CD14-positive monocyte (primary cell): ENCODE data around the gene ITGAX. TPM values are rescaled to one million over a fixed set of nuclear protein-coding genes. Genes with fewer than 3 reads are reported as not detected.

Source experiments
- DNase-seq, 3 donors: peaks; one replicate each; pipeline ENCODE4 v3.0.0-alpha.2; 2011 to 2022
- H2AFZ ChIP-seq: 2 replicates; pipeline ENCODE4 v1.6.0; 2012; ENCODE audit warnings: mild to moderate bottlenecking, low read depth, low read length, inconsistent platforms; ENCODE audit not compliant: insufficient read depth, poor library complexity, severe bottlenecking
- H3K27ac ChIP-seq, 2 donors: 1 replicate in 1 of 2; 2 replicates in 1 of 2; pipeline ENCODE4 v1.5.1; 2012 to 2013; ENCODE audit warnings: low read length in 2 of 2, control low read depth in 1 of 2, inconsistent platforms in 1 of 2, low read depth in 1 of 2, mild to moderate bottlenecking in 1 of 2
- H3K27me3 ChIP-seq, 2 donors: one replicate each; pipeline versions ENCODE4 v1.6.0 to v1.6.1; 2011 to 2013; ENCODE audit warnings: low read length in 2 of 2; ENCODE audit not compliant: control insufficient read depth in 2 of 2, insufficient read depth in 2 of 2
- H3K36me3 ChIP-seq, 2 donors: replicated peaks in 1 of 2; 1 replicate in 1 of 2; 2 replicates in 1 of 2; pipeline versions ENCODE4 v1.5.1 to v1.6.1; 2012 to 2013; ENCODE audit warnings: low read length in 2 of 2, control low read depth in 1 of 2, inconsistent platforms in 1 of 2, mild to moderate bottlenecking in 1 of 2; ENCODE audit not compliant: insufficient read depth in 2 of 2, control insufficient read depth in 1 of 2
- H3K4me1 ChIP-seq, 2 donors: 1 replicate in 1 of 2; 2 replicates in 1 of 2; pipeline versions ENCODE4 v1.5.1 to v1.6.1; 2012 to 2013; ENCODE audit warnings: low read length in 2 of 2, control low read depth in 1 of 2, inconsistent platforms in 1 of 2, mild to moderate bottlenecking in 1 of 2, moderate library complexity in 1 of 2; ENCODE audit not compliant: insufficient read depth in 2 of 2, control insufficient read depth in 1 of 2
- H3K4me2 ChIP-seq: replicated peaks from 2 replicates; pipeline ENCODE3; 2012; ENCODE audit warnings: low read length, moderate library complexity, mild to moderate bottlenecking; ENCODE audit not compliant: poor library complexity, severe bottlenecking; ENCODE audit errors: extremely low read depth
- H3K4me3 ChIP-seq, 3 experiments: fragments of 200-600 bp in 1 of 3; sonication (generic) in 1 of 3; replicated peaks in 1 of 3; 1 replicate in 2 of 3; 2 replicates in 1 of 3; pipeline ENCODE4 v1.5.1; 2011 to 2013; ENCODE audit warnings: low read length in 3 of 3, mild to moderate bottlenecking in 3 of 3, control low read depth in 2 of 3, low read depth in 2 of 3, inconsistent platforms in 1 of 3, moderate library complexity in 1 of 3
- H3K79me2 ChIP-seq: 2 replicates; pipeline ENCODE4 v1.6.0; 2012; ENCODE audit warnings: mild to moderate bottlenecking, control low read depth, inconsistent platforms, low read length, moderate library complexity; ENCODE audit not compliant: insufficient read depth
- H3K9ac ChIP-seq: 2 replicates; pipeline ENCODE4 v1.6.0; 2017; ENCODE audit warnings: low read length, mild to moderate bottlenecking; ENCODE audit not compliant: insufficient read depth, poor library complexity, severe bottlenecking
- H3K9me3 ChIP-seq, 2 donors: replicated peaks in 1 of 2; 1 replicate in 1 of 2; 2 replicates in 1 of 2; pipeline versions ENCODE4 v1.5.1 to v1.6.1; 2012 to 2013; ENCODE audit warnings: low read length in 2 of 2, control low read depth in 1 of 2; ENCODE audit not compliant: control insufficient read depth in 1 of 2, insufficient read depth in 1 of 2
- H4K20me1 ChIP-seq: 2 replicates; pipeline ENCODE4 v1.6.0; 2012; ENCODE audit warnings: mild to moderate bottlenecking, low read length, control low read depth, moderate library complexity; ENCODE audit not compliant: insufficient read depth
- H3K27ac Mint-ChIP-seq, 7 donors: one replicate each; pipeline ENCODE4 v1.8.0; 2020; ENCODE audit warnings: mild to moderate bottlenecking in 7 of 7, mixed read lengths in 7 of 7, moderate library complexity in 6 of 7, inconsistent platforms in 2 of 7
- H3K27me3 Mint-ChIP-seq, 3 donors: one replicate each; pipeline ENCODE4 v1.8.0; 2021 to 2022; ENCODE audit warnings: low read depth in 3 of 3, mild to moderate bottlenecking in 3 of 3, mixed read lengths in 3 of 3, moderate library complexity in 3 of 3, inconsistent platforms in 1 of 3
- H3K36me3 Mint-ChIP-seq, 2 donors: one replicate each; pipeline ENCODE4 v1.8.0; 2020; ENCODE audit warnings: mixed read lengths in 2 of 2, inconsistent platforms in 1 of 2, mild to moderate bottlenecking in 1 of 2
- H3K4me1 Mint-ChIP-seq: one replicate; pipeline ENCODE4 v1.8.0; 2020; ENCODE audit warnings: mild to moderate bottlenecking, mixed read lengths
- H3K4me3 Mint-ChIP-seq, 2 donors: one replicate each; pipeline ENCODE4 v1.8.0; 2020; ENCODE audit warnings: mild to moderate bottlenecking in 2 of 2, mixed read lengths in 2 of 2, moderate library complexity in 1 of 2
- H3K9me3 Mint-ChIP-seq, 7 donors: one replicate each; pipeline ENCODE4 v1.8.0; 2020 to 2022; ENCODE audit warnings: mixed read lengths in 7 of 7, mild to moderate bottlenecking in 6 of 7, moderate library complexity in 6 of 7, inconsistent platforms in 2 of 7
- CTCF ChIP-seq: fragments of 200-600 bp; IDR thresholded peaks from one replicate; pipeline ENCODE4 v1.8.0; 2022; ENCODE audit warnings: antibody characterized with exemption, mild to moderate bottlenecking
- WGBS: methylation state at CpG from one replicate; pipeline ENCODE4 v1.1.5; 2013; ENCODE audit warnings: missing lambda C conversion rate; ENCODE audit not compliant: insufficient coverage; 5-methylcytosine and 5-hydroxymethylcytosine counted together
- intact Hi-C, 2 donors: fragments of 100-400 bp; cut with micrococcal nuclease; formaldehyde crosslinking; loops; one replicate each; pipeline versions ENCODE4 v1.15.0 to v1.15.1; 2023
- polyA plus RNA-seq, 3 donors: library from polyadenylated mRNA; depleted of rRNA in 1 of 3; unstranded in 2 of 3; stranded (reverse) in 1 of 3; fragments of 300-500 nt in 2 of 3; fragments of >200 nt in 1 of 3; fragmentation: Illumina TruSeq in 2 of 3; gene quantifications; 1 replicate in 2 of 3; 2 replicates in 1 of 3; pipeline ENCODE4 v1.2.3, GENCODE V29; 2012 to 2021

The ITGAX gene
- polyA plus RNA-seq, 3 donors = 40.7 to 710 (median 71.3) TPM

GRCh38 chr16:31322500-31322899 is 32.5 kb upstream of the ITGAX start:
- Mint-ChIP-seq H3K36me3 (peaks cover 79 to 99% of the 10 kb centered on the region in 2 donors), H3K4me3 (no peak overlapping the region), H3K27ac (peak overlapping the region in 3 of 7 donors; percentile 48 to 63 (median 56)), H3K4me1 (no peaks in the 10 kb centered on the region), H3K9me3 (peaks cover 4 to 17% (median 15%) of the 10 kb centered on the region in 7 donors), H3K27me3 (peaks cover 0 to 5% (median 0%) of the 10 kb centered on the region in 3 donors)
- intact Hi-C loops = loop anchor here in 1 of 2 donors (10.0 kb wide), 1 partner anchor 52 kb away; no protein-coding TSS in a partner anchor
- H3K27ac ChIP-seq = peak overlapping the region in 1 of 2 donors; percentile 14
- no peak overlapping the region for H2AFZ ChIP-seq
- no peak overlapping the region for H3K9ac ChIP-seq
- peaks cover 31% of the 10 kb centered on the region for H3K79me2 ChIP-seq
- no peaks in the 10 kb centered on the region for H3K27me3 ChIP-seq
- H3K9me3 ChIP-seq = peaks cover 9 to 13% of the 10 kb centered on the region in 2 donors
- peaks cover 60% of the 10 kb centered on the region for H4K20me1 ChIP-seq
- H3K36me3 ChIP-seq = peaks cover 71 to 98% of the 10 kb centered on the region in 2 donors
- no peak overlapping the region for H3K4me3 ChIP-seq
- TF ChIP-seq CTCF = no peak
- no peak overlapping the region for H3K4me2 ChIP-seq
- H3K4me1 ChIP-seq = no peaks in the 10 kb centered on the region
- no peak for DNase-seq
- no CpG with 5 or more reads among the region's 1 CpG for WGBS

- Histone ChIP-seq H3K4me2 (no peak overlapping the region), H3K27ac (no peak overlapping the region), H3K9ac (no peak overlapping the region), H3K27me3 (no peaks in the 10 kb centered on the region), H3K79me2 (peaks cover 15% of the 10 kb centered on the region), H2AFZ (no peak overlapping the region), H3K36me3 (peaks cover 80 to 98% of the 10 kb centered on the region in 2 donors), H3K9me3 (peaks cover 9 to 11% of the 10 kb centered on the region in 2 donors), H3K4me3 (no peak overlapping the region), H3K4me1 (no peaks in the 10 kb centered on the region), H4K20me1 (peaks cover 58% of the 10 kb centered on the region)
- H3K27ac Mint-ChIP-seq = peak overlapping the region in 4 of 7 donors; percentile 9 to 84 (median 57)
- H3K36me3 Mint-ChIP-seq = peaks cover 82 to 99% of the 10 kb centered on the region in 2 donors
- H3K4me1 Mint-ChIP-seq = peaks cover 2% of the 10 kb centered on the region
- intact Hi-C loops = loop anchor here in 1 of 2 donors (10.0 kb wide), 1 partner anchor 51 kb away; no protein-coding TSS in a partner anchor
- peaks cover 0 to 5% (median 0%) of the 10 kb centered on the region in 3 donors for H3K27me3 Mint-ChIP-seq
- DNase-seq = no peak
- TF ChIP-seq CTCF = no peak
- H3K9me3 Mint-ChIP-seq = peaks cover 0 to 16% (median 12%) of the 10 kb centered on the region in 7 donors
- H3K4me3 Mint-ChIP-seq = no peak overlapping the region
- WGBS = 96% methylated on average over 9 of the region's 10 CpGs
Observed at GRCh38 chr16:31323959-31324629, 30.9 kb upstream of the ITGAX start.
